Nephron (organoid): ENCODE measurements around the gene COL5A3.

Experiments
- H3K27ac Mint-ChIP-seq, 3 experiments: 2 replicates each; pipeline ENCODE4 v1.8.0; 2020; ENCODE audit warnings: mixed read lengths in 3 of 3, mild to moderate bottlenecking in 2 of 3, moderate library complexity in 1 of 3
- H3K27me3 Mint-ChIP-seq: 2 replicates; pipeline ENCODE4 v1.8.0; 2021; ENCODE audit warnings: low read depth, mild to moderate bottlenecking, moderate library complexity, mixed read lengths
- H3K36me3 Mint-ChIP-seq: 2 replicates; pipeline ENCODE4 v1.8.0; 2020; ENCODE audit warnings: low read depth, mixed read lengths
- H3K4me1 Mint-ChIP-seq: 2 replicates; pipeline ENCODE4 v1.8.0; 2020; ENCODE audit warnings: mixed read lengths
- H3K4me3 Mint-ChIP-seq, 3 experiments: 2 replicates each; pipeline ENCODE4 v1.8.0; 2020; ENCODE audit warnings: mild to moderate bottlenecking in 3 of 3, mixed read lengths in 3 of 3, moderate library complexity in 2 of 3
- H3K9me3 Mint-ChIP-seq: 2 replicates; pipeline ENCODE4 v1.8.0; 2020; ENCODE audit warnings: mixed read lengths
- CTCF ChIP-seq, 3 experiments: fragments of 200-600 bp; sonication (generic); IDR thresholded peaks; one replicate each; pipeline ENCODE4 v1.5.0; 2021; ENCODE audit warnings: antibody characterized with exemption in 3 of 3; ENCODE audit not compliant: unreplicated experiment in 3 of 3

Gene COL5A3

GRCh38 chr19:10006335-10006708 lies 4.0 kb downstream of the COL5A3 start:
- H3K9me3 Mint-ChIP-seq, result no peaks in the 10 kb centered on the region
- no peak for TF ChIP-seq CTCF (IDR thresholded peaks at IDR 0.05; ENCODE audit: unreplicated experiment in 3 of 3)
- no peak overlapping the region for H3K4me3 Mint-ChIP-seq
- H3K4me1 Mint-ChIP-seq, result peaks cover 22% of the 10 kb centered on the region
- no peaks in the 10 kb centered on the region for H3K36me3 Mint-ChIP-seq
- peaks cover 43% of the 10 kb centered on the region for H3K27me3 Mint-ChIP-seq
- H3K27ac Mint-ChIP-seq, result peak overlapping the region in 2 of 3 experiments; percentile 16 to 58

GRCh38 chr19:10005632-10006334 lies 4.5 kb downstream of the COL5A3 start:
- Mint-ChIP-seq H3K9me3 (no peaks in the 10 kb centered on the region), H3K27ac (no peak overlapping the region), H3K4me3 (no peak overlapping the region), H3K4me1 (peaks cover 22% of the 10 kb centered on the region), H3K27me3 (peaks cover 38% of the 10 kb centered on the region), H3K36me3 (no peaks in the 10 kb centered on the region)
- TF ChIP-seq CTCF (IDR thresholded peaks at IDR 0.05; ENCODE audit: unreplicated experiment in 3 of 3), result no peak

- no peak overlapping the region for H3K4me3 Mint-ChIP-seq
- peaks cover 22% of the 10 kb centered on the region for H3K4me1 Mint-ChIP-seq
- H3K36me3 Mint-ChIP-seq, result no peaks in the 10 kb centered on the region
- no peaks in the 10 kb centered on the region for H3K9me3 Mint-ChIP-seq
- H3K27ac Mint-ChIP-seq, result no peak overlapping the region
- TF ChIP-seq CTCF (IDR thresholded peaks at IDR 0.05; ENCODE audit: unreplicated experiment in 3 of 3), result no peak
- H3K27me3 Mint-ChIP-seq, result peaks cover 32% of the 10 kb centered on the region
Measured at GRCh38 chr19:10004617-10005016, 5.7 kb downstream of the COL5A3 start.

- H3K36me3 Mint-ChIP-seq, result no peaks in the 10 kb centered on the region
Measured at GRCh38 chr19:10003271-10003670, 7.0 kb downstream of the COL5A3 start.

GRCh38 chr19:10001899-10002298 lies 8.4 kb downstream of the COL5A3 start:
- Mint-ChIP-seq H3K27me3 (peaks cover 26% of the 10 kb centered on the region), H3K4me3 (no peak overlapping the region), H3K4me1 (peaks cover 4% of the 10 kb centered on the region), H3K27ac (no peak overlapping the region), H3K36me3 (no peaks in the 10 kb centered on the region), H3K9me3 (no peaks in the 10 kb centered on the region)
- no peak for TF ChIP-seq CTCF (IDR thresholded peaks at IDR 0.05; ENCODE audit: unreplicated experiment in 3 of 3)

More at GRCh38 chr19:10003271-10003670, 7.0 kb downstream of the COL5A3 start:
- H3K4me1 Mint-ChIP-seq, result peaks cover 10% of the 10 kb centered on the region
- H3K27me3 Mint-ChIP-seq, result peaks cover 34% of the 10 kb centered on the region
- H3K9me3 Mint-ChIP-seq, result no peaks in the 10 kb centered on the region
- no peak overlapping the region for H3K4me3 Mint-ChIP-seq
- no peak for TF ChIP-seq CTCF (IDR thresholded peaks at IDR 0.05; ENCODE audit: unreplicated experiment in 3 of 3)
- H3K27ac Mint-ChIP-seq, result no peak overlapping the region
